Measurements from ENCODE around the gene RALGAPB.

The RALGAPB gene

DNA sequence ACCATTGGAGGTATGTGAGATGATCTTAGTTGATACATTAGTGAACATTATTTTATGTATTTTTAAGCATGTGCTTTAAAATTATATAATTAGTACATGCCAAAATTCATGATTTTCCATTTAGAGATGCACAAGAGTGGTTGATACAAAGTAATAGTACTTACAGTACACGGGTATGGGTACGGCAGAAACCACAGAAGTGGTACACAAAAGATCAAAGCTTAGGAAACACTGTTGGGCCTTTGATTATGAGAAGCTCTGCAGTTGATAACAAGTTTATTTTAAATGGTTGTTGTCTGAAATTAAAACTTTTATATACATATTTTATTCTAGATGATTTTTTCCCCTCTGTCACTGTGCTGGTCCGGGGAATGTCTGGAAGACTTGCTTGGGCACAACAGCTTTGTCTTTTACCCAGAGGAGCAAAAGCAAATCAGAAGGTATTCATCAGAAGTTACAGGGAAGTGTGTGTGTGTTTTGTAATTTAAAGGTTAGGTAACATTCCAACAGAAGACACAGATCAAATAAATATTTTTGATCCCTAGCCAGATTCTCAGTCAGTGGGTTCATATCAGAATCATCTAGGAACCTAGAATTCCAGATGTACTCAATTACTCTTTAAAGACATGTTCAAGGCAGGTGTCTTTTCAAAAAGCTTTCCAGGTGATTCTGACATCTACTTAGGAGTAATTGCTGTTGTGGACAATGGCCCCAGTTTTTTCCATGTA is 75.9 kb downstream of the RALGAPB start:
- DNase-seq (ENCODE audit: low spot score) = no peak

- DNase-seq (ENCODE audit: low spot score) = no peak
Observed at GRCh38 chr20:38550274-38550673, 77.6 kb downstream of the RALGAPB start.

DNA sequence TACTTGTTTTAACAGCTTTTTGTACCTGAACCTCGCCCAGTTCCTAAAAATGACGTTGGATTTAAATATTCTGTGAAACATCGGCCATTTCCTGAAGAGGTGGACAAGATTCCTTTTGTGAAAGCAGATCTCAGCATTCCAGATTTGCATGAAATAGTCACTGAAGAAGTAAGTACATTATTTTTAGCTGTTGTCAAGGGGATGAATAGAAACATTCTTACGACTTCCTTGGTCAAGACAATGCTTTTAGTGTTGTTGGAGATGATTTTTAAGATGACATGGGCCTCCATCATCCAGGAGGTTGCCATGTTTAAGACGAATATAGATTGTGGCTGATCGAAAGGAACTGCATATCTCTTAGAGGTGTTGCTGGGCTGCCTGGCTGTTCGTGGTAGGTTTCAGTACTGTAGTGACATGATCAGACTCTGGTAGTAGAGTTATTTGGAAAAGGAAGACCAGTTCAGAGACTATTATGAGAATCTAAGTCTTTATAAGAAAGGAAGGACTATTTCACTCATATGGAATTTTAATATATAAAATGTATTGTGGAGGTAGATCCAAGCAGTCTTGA is 78.5 kb downstream of the RALGAPB start:
- no peak for DNase-seq (ENCODE audit: low spot score)

DNA sequence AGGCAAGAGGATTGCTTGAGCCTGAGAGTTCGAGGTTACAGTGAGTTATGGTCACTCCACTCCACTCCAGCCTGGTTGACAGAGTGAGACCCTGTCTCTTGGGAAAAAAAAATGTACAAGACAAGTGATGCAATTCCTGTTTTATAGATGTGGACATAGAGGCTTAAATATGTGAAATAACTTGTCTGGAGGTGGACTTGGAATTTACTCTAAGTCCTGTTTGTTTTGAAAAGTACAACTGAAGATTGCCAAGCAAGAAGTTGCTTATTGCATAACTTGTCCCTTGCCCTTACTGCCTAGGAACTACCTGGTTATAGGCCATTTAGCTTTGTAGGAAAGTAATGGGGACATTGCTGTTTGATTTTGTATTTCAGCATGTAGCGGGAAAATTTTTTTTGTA is 82.3 kb downstream of the RALGAPB start:
- DNase-seq (ENCODE audit: low spot score) = no peak

- DNase-seq (ENCODE audit: low spot score) = no peak
Observed at GRCh38 chr20:38555395-38555794, 82.8 kb downstream of the RALGAPB start.

DNA sequence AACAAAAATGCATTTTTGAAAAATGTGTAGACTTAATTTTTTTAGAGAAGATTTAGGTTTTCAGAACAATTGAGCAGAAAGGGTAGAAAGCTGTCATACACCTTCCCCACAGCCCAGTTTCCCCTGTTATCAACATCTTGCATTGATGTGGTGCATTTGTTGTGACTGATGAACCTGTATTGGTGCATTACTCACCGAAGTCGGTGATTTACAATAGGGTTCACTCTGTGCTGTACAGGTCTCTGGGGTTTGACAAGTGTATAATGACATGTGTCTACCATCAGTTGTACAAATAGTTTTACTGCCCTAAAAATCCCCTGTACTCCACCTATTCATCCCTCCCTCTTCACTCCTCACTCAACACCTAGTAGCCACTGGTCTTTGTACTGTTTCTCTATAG is 84.5 kb downstream of the RALGAPB start:
- DNase-seq (ENCODE audit: low spot score) = no peak

DNA sequence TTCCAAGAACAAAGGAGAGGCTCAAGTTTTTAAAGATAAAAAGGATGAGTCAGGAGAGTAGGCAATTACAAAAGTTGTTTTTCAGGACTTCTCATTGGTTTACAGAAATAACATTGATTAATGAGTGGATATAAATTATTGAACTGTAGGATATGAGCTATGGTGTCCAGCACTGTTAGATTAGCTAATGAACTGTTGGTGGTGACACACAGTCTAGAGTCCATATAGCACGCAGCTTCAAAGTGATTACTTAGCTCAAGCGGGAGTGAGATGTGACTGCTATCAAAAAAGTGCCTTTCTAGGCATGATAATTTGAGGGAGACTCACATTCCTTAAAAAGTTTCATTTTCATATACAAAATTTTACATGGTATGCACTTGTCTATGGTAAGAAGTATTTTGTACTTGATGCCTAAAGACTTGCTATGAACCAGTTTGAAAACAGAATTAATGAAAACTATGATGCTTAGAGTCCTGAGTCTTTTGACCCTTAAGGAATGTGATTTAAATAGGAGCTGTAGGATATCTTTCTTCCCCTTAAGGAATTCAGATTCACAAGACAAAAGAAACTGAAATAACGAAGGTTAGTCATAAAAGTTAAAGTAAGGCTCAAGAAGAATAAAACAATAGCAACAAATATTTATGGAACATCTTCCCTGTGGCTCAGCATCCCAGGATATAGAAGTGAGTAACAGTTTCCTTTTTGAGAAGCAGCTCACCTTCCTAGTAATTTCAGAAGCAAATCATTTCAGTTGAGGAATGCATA is 86.1 kb downstream of the RALGAPB start:
- DNase-seq (ENCODE audit: low spot score) = no peak

GRCh38 chr20:38559764-38560163 is 87.1 kb downstream of the RALGAPB start:
- DNase-seq (ENCODE audit: low spot score) = no peak

DNA sequence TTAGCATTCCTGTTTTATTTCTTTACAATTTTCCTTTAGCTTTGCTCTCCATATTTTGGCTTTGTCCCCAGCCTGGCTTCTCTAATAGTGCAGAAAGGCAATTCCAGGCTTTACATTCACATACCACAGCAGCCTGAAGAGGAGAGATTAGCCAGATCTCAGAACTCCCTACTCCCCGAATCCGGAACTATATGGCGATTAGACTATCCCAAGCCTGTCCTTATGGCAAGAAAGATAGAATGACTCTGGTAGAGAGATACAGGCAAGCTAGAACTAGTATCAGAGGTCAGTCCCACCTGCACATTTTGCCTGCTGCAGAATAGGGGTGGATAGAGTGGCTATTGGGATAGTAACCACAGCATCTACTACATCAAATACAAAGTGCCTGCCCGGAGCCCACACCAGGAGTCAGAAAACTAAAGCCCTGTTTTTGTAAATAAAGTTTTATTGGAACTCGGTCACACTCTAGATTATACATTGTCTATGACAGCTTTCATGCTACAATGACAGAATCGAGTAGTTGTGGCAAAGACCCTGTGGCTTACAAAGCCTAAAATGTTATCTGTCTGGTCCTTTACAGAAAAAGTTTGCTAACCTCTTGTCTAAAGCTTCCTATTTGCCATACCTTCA is 91.3 kb downstream of the RALGAPB start:
- no peak for DNase-seq (ENCODE audit: low spot score)

DNA sequence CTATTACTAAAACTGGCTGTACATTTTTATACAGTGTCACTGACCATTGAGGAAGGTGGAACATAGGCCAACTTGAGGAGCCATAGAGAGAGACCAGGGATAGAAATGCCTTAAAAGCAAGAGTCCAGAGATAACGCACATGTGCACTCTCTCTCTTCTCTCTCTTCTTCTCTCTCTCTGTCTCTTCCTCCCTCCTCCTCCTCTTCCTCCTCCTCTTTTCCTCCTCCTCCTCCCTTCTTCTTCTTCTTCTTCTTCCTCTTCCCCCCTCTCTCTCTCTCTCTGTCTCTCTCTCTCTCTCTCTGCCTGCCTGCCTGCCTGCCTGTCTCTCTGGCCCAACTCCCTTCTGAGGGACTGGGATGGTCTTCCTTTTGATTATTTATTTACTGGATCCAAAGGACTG is 92.0 kb downstream of the RALGAPB start:
- DNase-seq (ENCODE audit: low spot score) = no peak

- DNase-seq (ENCODE audit: low spot score) = no peak
Observed at GRCh38 chr20:38566036-38566598, 93.5 kb downstream of the RALGAPB start.

- DNase-seq (ENCODE audit: low spot score) = no peak
Observed at GRCh38 chr20:38569747-38570525, 97.3 kb downstream of the RALGAPB start.

DNA sequence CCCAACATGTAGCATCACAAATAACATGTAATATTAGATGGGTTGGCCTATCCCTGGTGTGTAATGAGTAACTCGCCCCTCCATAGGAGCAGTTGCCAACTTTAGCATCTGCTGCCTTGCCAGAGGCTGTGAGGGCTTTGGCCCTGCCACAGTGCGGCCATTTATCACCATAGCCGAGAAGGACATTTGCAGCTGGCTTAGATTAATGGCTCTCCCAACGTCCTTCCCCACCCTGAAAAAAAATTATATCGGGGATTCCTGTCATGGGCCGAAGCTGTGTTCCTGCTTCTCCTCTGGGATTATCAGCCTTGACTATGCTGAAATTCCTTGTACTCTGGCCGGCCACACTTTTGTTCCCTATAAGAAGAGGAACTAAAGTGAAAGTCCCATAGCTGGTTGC is 100.8 kb downstream of the RALGAPB start:
- no peak for DNase-seq (ENCODE audit: low spot score)

- no peak for DNase-seq (ENCODE audit: low spot score)
Observed at GRCh38 chr20:38579219-38579910, 106.7 kb downstream of the RALGAPB start.

- no peak for DNase-seq (ENCODE audit: low spot score)
Observed at GRCh38 chr20:38579921-38580320, 107.3 kb downstream of the RALGAPB start.

DNA sequence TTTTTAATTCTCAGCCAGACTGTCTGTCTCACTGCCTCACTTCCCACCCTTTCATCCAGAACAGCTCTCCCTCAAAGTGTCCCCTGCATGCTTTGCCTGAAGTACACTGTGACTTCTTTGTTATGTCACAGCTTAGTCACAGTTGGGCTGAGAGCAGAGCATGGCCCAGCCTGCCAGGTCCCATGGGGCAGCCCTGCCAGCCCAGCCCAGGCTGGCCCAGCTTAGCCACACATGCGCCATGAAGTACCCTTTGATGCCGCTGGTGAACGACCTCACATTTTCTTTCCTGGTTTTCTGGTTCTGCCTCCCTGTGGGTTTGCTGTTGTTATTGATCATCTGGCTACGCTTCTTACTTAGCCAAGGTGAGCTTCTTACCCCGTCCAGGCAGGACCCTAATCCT is 108.4 kb downstream of the RALGAPB start, which contains the start of gene ADIG:
Gene ADIG, plus strand, starts transcription at position 185 of the 400 bp plus-strand sequence. Its CDS starts 54 bp downstream, at position 239.
- no peak for DNase-seq (ENCODE audit: low spot score)

- DNase-seq (ENCODE audit: low spot score) = no peak
Observed at GRCh38 chr20:38581830-38582358, 109.3 kb downstream of the RALGAPB start.

DNA sequence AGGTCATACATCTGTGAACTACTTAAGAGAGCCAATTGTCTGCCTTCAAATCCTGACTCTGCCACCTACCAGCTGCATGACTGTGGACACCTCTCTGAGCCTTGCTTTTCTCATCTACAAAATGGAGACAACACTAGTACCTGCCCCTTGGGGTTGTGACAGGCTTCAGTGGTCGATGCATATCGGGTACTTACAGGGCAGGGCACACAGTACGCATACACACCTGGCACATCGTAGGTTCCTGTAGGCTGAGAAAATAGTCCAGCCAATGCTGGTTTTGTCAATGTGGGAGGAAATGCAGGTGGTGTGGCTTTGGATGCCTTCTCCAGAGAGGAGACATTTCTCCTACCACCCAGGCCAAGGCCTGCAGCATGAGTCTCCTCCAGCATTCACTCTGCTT is 110.7 kb downstream of the RALGAPB start:
- no peak for DNase-seq (ENCODE audit: low spot score)

DNA sequence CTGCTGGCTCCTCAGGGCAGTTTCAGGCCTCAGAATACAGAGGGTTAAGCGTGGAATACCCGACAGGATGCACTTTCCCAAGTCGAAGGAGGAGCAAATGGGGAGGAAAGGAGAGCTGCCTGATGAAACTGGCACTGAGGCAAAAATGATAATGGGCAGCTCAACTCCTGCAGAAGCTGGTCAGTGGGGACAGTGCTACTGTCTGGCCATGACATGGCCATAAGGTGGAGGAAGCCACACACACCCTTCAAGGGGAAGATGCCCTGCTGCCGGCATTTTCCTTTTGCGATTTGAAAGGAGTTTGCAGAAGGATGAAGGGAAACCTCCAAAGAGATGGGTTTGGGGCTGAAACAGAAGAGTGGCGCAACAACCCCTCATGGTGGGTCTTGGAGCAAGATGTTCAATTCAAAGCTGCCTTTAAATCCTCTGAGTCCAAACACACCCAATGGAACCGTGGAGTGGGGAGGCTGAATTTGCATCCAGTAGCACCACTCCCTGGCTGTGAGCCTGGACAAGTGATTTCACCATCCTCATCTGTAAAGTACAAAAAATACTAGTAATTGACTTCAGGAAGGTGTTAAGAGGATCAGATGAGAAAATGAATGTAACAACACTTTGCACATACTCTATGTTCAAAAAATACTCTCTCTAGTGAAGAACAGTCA is 111.6 kb downstream of the RALGAPB start:
- no peak for DNase-seq (ENCODE audit: low spot score)

Data from HuH-7.5 (cell line).